HEK293 (cell line): ENCODE measurements around the gene PRKCQ.
A peak's percentile ranks its signal among the peaks of the same experiment; 100 is the strongest.

Experiments used
- CTCF ChIA-PET: fragments of 350-600 bp; formaldehyde crosslinking; extraction: SDS; loops from one replicate; lab custom pipeline; 2021; ENCODE audit warnings: antibody characterized with exemption; lab: Yijun Ruan, JAX
- POLR2A ChIA-PET: fragments of 300-600 bp; formaldehyde crosslinking; extraction: SDS; loops from one replicate; lab custom pipeline; 2020; ENCODE audit warnings: antibody characterized with exemption, inconsistent platforms; lab: Yijun Ruan, JAX
- H3K27ac ChIP-seq: fragments of 200-500 bp; sonication (Bioruptor generic); 2 replicates; pipeline ENCODE4 v1.5.1; 2014; ENCODE audit warnings: low read depth, low read length, control low read depth, inconsistent platforms; ENCODE audit errors: extremely low read depth
- H3K36me3 ChIP-seq, 2 experiments: fragments of 200-500 bp in 1 of 2; sonication (Bioruptor generic) in 1 of 2; 1 replicate in 1 of 2; 2 replicates in 1 of 2; pipeline ENCODE4 v1.5.1; 2014 to 2017; ENCODE audit warnings: inconsistent platforms in 2 of 2, low read length in 2 of 2; ENCODE audit not compliant: control insufficient read depth in 2 of 2, insufficient read depth in 1 of 2
- H3K4me1 ChIP-seq: fragments of 200-500 bp; sonication (Bioruptor generic); 2 replicates; pipeline ENCODE4 v1.5.1; 2014; ENCODE audit warnings: mild to moderate bottlenecking, low read length, inconsistent platforms; ENCODE audit not compliant: control insufficient read depth, insufficient read depth
- H3K4me3 ChIP-seq: 2 replicates; pipeline ENCODE4 v1.5.1; 2011; ENCODE audit warnings: low read depth, mild to moderate bottlenecking, control low read depth, low read length, moderate library complexity
- H3K9me3 ChIP-seq: fragments of 200-500 bp; sonication (Bioruptor generic); 2 replicates; pipeline ENCODE4 v1.5.1; 2014; ENCODE audit warnings: low read depth, low read length, inconsistent platforms; ENCODE audit not compliant: control insufficient read depth, insufficient read depth
- MZF1 ChIP-seq: fragments of 450-650 bp; formaldehyde crosslinking; IDR thresholded peaks from 2 replicates; pipeline ENCODE4 v1.5.1; 2017; ENCODE audit warnings: missing biosample characterization, missing genetic modification characterization, borderline replicate concordance
- SCRT2 ChIP-seq: fragments of 450-650 bp; formaldehyde crosslinking; IDR thresholded peaks from 2 replicates; pipeline ENCODE4 v1.5.1; 2016; ENCODE audit warnings: missing biosample characterization, missing genetic modification characterization
- SP7 ChIP-seq: fragments of 450-650 bp; formaldehyde crosslinking; IDR thresholded peaks from 2 replicates; pipeline ENCODE4 v1.5.1; 2016; ENCODE audit warnings: missing biosample characterization, missing genetic modification characterization
- WT1 ChIP-seq: fragments of 450-650 bp; formaldehyde crosslinking; IDR thresholded peaks from 2 replicates; pipeline ENCODE4 v1.5.1; 2016; ENCODE audit warnings: missing biosample characterization, missing genetic modification characterization
- ZNF146 ChIP-seq: fragments of 450-650 bp; formaldehyde crosslinking; IDR thresholded peaks from 2 replicates; pipeline ENCODE4 v1.5.1; 2016; ENCODE audit warnings: missing biosample characterization, missing genetic modification characterization
- ZNF202 ChIP-seq: fragments of 450-650 bp; formaldehyde crosslinking; IDR thresholded peaks from 2 replicates; pipeline ENCODE4 v1.5.1; 2016; ENCODE audit warnings: missing biosample characterization, missing genetic modification characterization, borderline replicate concordance
- ZNF211 ChIP-seq: fragments of 450-650 bp; formaldehyde crosslinking; IDR thresholded peaks from 2 replicates; pipeline ENCODE4 v1.5.1; 2016; ENCODE audit warnings: low read depth, missing biosample characterization, missing genetic modification characterization
- ZNF324 ChIP-seq: fragments of 450-650 bp; formaldehyde crosslinking; IDR thresholded peaks from 2 replicates; pipeline ENCODE4 v1.5.1; 2016; ENCODE audit warnings: missing biosample characterization, missing genetic modification characterization
- ZNF48 ChIP-seq: fragments of 450-650 bp; formaldehyde crosslinking; IDR thresholded peaks from 2 replicates; pipeline ENCODE4 v1.5.1; 2016; ENCODE audit warnings: missing biosample characterization, missing genetic modification characterization
- ZNF555 ChIP-seq: fragments of 450-650 bp; formaldehyde crosslinking; conservative IDR thresholded peaks from 2 replicates; pipeline ENCODE4 v1.5.1; 2017; ENCODE audit warnings: missing biosample characterization, mild to moderate bottlenecking, missing genetic modification characterization, inconsistent platforms
- ZNF561 ChIP-seq: fragments of 450-650 bp; IDR thresholded peaks from 2 replicates; pipeline ENCODE4 v1.5.1; 2018; ENCODE audit warnings: missing biosample characterization, missing genetic modification characterization, borderline replicate concordance
- ZNF664 ChIP-seq: fragments of 450-650 bp; formaldehyde crosslinking; IDR thresholded peaks from 2 replicates; pipeline ENCODE4 v1.5.1; 2016; ENCODE audit warnings: missing biosample characterization, missing genetic modification characterization
- TF ChIP-seq, protein P1 (sequence below): fragments of 450-650 bp; formaldehyde crosslinking; IDR thresholded peaks from 2 replicates; pipeline ENCODE4 v1.5.1; 2016; ENCODE audit warnings: missing biosample characterization, missing genetic modification characterization, borderline replicate concordance
- TF ChIP-seq, protein P2 (sequence below): fragments of 450-650 bp; formaldehyde crosslinking; IDR thresholded peaks from 2 replicates; pipeline ENCODE4 v1.5.1; 2017; ENCODE audit warnings: missing biosample characterization, missing genetic modification characterization
- TF ChIP-seq, protein P3 (sequence below): fragments of 450-650 bp; formaldehyde crosslinking; IDR thresholded peaks from 2 replicates; pipeline ENCODE4 v1.5.1; 2016; ENCODE audit warnings: missing biosample characterization, missing genetic modification characterization

The PRKCQ gene

DNA sequence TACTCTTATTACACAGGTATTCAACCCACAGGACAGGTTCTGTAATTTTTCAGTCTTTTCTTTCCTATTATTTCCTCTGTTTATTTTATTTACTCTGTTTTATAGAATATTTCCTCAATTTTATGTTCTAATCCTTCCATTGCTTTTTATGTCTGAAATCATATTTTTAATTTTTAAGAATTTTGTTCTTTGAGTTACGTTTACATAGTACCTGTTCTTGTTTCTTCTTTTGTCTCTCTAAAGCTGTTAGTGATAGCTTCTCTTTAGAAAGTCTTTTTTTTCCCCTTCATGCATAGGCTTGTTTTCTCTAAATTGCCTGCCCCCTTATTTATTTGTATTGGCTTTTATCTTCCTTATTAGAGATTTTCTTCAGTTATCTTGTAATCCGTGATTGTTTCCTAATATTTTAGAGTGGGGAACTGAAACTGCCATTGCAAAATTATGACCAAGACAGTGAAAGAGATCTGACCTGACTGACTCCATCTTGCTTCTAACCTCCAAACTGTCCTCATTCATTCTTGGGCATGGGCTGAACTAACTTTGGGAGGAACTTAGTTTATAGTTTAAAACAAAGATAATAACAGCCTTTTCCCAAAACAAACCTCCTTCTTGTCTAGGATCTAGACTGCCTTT lies 189.7 kb downstream of the PRKCQ start (continued):
- no peak for TF ChIP-seq WT1 (tag by site-specific recombination)
- no peak for TF ChIP-seq MZF1 (tag by site-specific recombination)
- no peak for TF ChIP-seq ZNF555 (tag by site-specific recombination)

DNA sequence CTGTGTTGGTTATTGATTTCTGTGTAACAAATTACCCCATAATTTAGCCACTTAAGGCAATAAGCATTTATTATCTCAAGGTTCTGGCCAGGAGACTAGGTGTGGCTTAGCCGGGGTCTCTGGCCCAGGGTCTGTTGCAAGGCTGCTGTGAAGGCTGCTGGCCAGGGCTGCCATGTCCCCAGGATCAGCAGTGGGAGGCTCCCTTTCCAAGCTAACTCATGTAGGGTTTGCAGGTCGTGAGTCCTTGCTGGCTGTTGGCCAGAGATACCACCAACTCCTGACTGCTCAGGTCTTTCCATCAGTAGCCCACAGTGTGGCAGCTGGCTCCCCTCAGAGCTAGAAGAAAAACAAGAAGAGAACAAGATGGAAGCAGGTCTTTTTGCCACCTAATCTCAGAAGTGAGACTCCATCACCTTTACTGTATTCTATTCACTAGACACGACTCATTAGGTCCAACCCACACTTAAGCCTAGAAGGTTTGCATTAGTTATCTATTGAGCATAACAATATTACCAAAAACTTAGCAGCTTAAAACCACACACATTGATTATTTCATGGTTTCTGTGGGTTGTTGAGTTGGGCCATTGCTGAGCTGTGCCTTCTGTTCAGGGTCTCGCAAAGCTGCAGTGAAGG lies 191.7 kb downstream of the PRKCQ start:
- ChIA-PET CTCF (interaction anchor here (0.5 to 4.4 kb wide), 3 partner anchors 13 to 981 kb away, joined by 3 to 21 read pairs (median 11); no protein-coding TSS in a partner anchor), POLR2A (interaction anchor here (0.5 kb wide), 1 partner anchor 1157 kb away, joined by 4 read pairs; no protein-coding TSS in a partner anchor)
- Histone ChIP-seq H3K9me3 (no peaks in the 10 kb centered on the region), H3K4me1 (no peaks in the 10 kb centered on the region), H3K27ac (no peak overlapping the region), H3K36me3 (no peaks in the 10 kb centered on the region), H3K4me3 (no peak overlapping the region)
- TF ChIP-seq ZNF48 (tag by site-specific recombination) (no peak), ZNF561 (tag by site-specific recombination) (no peak), ZNF324 (tag by site-specific recombination) (no peak), ZNF146 (no peak), SP7 (tag by site-specific recombination) (no peak), ZNF664 (tag by site-specific recombination) (no peak), ZNF211 (no peak)
- TF ChIP-seq, protein P1, sequence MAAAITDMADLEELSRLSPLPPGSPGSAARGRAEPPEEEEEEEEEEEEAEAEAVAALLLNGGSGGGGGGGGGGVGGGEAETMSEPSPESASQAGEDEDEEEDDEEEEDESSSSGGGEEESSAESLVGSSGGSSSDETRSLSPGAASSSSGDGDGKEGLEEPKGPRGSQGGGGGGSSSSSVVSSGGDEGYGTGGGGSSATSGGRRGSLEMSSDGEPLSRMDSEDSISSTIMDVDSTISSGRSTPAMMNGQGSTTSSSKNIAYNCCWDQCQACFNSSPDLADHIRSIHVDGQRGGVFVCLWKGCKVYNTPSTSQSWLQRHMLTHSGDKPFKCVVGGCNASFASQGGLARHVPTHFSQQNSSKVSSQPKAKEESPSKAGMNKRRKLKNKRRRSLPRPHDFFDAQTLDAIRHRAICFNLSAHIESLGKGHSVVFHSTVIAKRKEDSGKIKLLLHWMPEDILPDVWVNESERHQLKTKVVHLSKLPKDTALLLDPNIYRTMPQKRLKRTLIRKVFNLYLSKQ (tag by site-specific recombination): no peak

DNA sequence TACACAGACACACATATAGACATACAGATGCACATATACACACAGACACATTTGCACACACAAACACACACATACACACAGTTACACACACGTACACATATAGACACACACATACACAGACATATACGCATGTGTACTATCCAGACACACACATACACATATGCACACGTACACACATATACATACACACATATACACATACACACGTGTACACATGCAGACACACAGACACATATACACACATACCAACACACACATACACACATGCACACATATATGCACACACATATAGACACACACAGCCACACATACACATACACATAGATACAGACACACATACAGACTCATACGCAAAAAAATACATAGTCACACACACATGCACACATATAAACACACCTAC lies 193.1 kb downstream of the PRKCQ start:
- CTCF ChIA-PET: interaction anchor here (1.4 kb wide), 1 partner anchor 15 kb away, joined by 11 read pairs; no protein-coding TSS in a partner anchor
- POLR2A ChIA-PET: no interaction called here

More for the DNA sequence above, 193.1 kb downstream of the PRKCQ start:
- no peaks in the 10 kb centered on the region for H3K36me3 ChIP-seq
- TF ChIP-seq SCRT2 (no peak), ZNF202 (no peak)
- TF ChIP-seq, protein P2, sequence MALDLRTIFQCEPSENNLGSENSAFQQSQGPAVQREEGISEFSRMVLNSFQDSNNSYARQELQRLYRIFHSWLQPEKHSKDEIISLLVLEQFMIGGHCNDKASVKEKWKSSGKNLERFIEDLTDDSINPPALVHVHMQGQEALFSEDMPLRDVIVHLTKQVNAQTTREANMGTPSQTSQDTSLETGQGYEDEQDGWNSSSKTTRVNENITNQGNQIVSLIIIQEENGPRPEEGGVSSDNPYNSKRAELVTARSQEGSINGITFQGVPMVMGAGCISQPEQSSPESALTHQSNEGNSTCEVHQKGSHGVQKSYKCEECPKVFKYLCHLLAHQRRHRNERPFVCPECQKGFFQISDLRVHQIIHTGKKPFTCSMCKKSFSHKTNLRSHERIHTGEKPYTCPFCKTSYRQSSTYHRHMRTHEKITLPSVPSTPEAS (tag by site-specific recombination): peak; percentile 67
- TF ChIP-seq, protein P3, sequence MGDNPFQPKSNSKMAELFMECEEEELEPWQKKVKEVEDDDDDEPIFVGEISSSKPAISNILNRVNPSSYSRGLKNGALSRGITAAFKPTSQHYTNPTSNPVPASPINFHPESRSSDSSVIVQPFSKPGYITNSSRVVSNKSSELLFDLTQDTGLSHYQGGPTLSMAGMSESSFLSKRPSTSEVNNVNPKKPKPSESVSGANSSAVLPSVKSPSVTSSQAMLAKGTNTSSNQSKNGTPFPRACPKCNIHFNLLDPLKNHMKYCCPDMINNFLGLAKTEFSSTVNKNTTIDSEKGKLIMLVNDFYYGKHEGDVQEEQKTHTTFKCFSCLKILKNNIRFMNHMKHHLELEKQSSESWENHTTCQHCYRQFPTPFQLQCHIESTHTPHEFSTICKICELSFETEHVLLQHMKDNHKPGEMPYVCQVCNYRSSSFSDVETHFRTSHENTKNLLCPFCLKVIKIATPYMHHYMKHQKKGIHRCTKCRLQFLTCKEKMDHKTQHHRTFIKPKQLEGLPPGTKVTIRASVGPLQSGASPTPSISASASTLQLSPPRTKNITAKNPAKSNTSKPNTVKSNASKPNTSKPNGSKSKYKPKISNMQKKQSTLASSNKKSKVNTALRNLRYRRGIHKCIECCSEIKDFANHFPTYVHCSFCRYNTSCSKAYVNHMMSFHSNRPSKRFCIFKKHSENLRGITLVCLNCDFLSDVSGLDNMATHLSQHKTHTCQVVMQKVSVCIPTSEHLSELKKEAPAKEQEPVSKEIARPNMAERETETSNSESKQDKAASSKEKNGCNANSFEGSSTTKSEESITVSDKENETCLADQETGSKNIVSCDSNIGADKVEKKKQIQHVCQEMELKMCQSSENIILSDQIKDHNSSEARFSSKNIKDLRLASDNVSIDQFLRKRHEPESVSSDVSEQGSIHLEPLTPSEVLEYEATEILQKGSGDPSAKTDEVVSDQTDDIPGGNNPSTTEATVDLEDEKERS: no peak
- H3K9me3 ChIP-seq: no peaks in the 10 kb centered on the region
- no peak overlapping the region for H3K27ac ChIP-seq
- H3K4me1 ChIP-seq: no peaks in the 10 kb centered on the region
- no peak overlapping the region for H3K4me3 ChIP-seq
